Caco-2 (cell line): Measurements from ENCODE around the gene BRIP1. TPM values are rescaled to one million over a fixed set of nuclear protein-coding genes. Genes with fewer than 3 reads are reported as not detected.
A peak's percentile ranks its signal among the peaks of the same experiment; 100 is the strongest.

Source experiments
- BruUV-seq: library from RNA; stranded (reverse); fragments of 400-500 nt; replicated peaks from 2 replicates; lab custom pipeline; 2021; lab: Mats Ljungman, UMichigan
- CTCF ChIA-PET: fragments of 300-600 bp; sonication (Branson Sonifier 250); formaldehyde crosslinking; loops from one replicate; lab custom pipeline; 2022; ENCODE audit warnings: antibody characterized with exemption; lab: Charles Lee
- POLR2A ChIA-PET: fragments of 300-600 bp; sonication (Branson Sonifier 250); formaldehyde crosslinking; loops from one replicate; lab custom pipeline; 2022; ENCODE audit warnings: antibody characterized with exemption; lab: Charles Lee
- DNase-seq, 2 experiments: peaks; one replicate each; pipeline versions ENCODE4 v3.0.0 to v3.0.0-alpha.2; 2020 to 2022
- H3K27me3 ChIP-seq: replicated peaks from 2 replicates; pipeline ENCODE4 v1.6.0; 2011; ENCODE audit warnings: low read length; ENCODE audit not compliant: control insufficient read depth, insufficient read depth
- H3K36me3 ChIP-seq: 2 replicates; pipeline ENCODE4 v1.5.1; 2011; ENCODE audit warnings: low read length; ENCODE audit not compliant: control insufficient read depth, insufficient read depth
- H3K4me1 ChIP-seq: fragments of 250-450 bp; sonication (Bioruptor Pico); 2 replicates; pipeline ENCODE4 v1.5.1; 2020; ENCODE audit warnings: mild to moderate bottlenecking
- H3K4me3 ChIP-seq: 2 replicates; pipeline ENCODE4 v1.5.1; 2011; ENCODE audit warnings: low read depth, mild to moderate bottlenecking, control low read depth, low read length
- H3K9me3 ChIP-seq: fragments of 250-450 bp; sonication (Bioruptor Pico); 2 replicates; pipeline ENCODE4 v1.5.1; 2020; ENCODE audit warnings: mild to moderate bottlenecking, moderate library complexity
- H3K27ac Mint-ChIP-seq: one replicate; pipeline ENCODE4 v1.8.0; 2022; ENCODE audit warnings: mixed read lengths; ENCODE audit not compliant: unreplicated experiment
- H3K27me3 Mint-ChIP-seq: one replicate; pipeline ENCODE4 v1.8.0; 2022; ENCODE audit warnings: mixed read lengths; ENCODE audit not compliant: insufficient read depth, unreplicated experiment
- H3K36me3 Mint-ChIP-seq: one replicate; pipeline ENCODE4 v1.8.0; 2022; ENCODE audit warnings: mild to moderate bottlenecking, mixed read lengths; ENCODE audit not compliant: insufficient read depth, unreplicated experiment
- H3K4me1 Mint-ChIP-seq: one replicate; pipeline ENCODE4 v1.8.0; 2022; ENCODE audit warnings: low read depth, mixed read lengths; ENCODE audit not compliant: unreplicated experiment
- H3K4me3 Mint-ChIP-seq: one replicate; pipeline ENCODE4 v1.8.0; 2022; ENCODE audit warnings: mild to moderate bottlenecking, moderate library complexity, mixed read lengths; ENCODE audit not compliant: unreplicated experiment
- H3K9me3 Mint-ChIP-seq: one replicate; pipeline ENCODE4 v1.8.0; 2022; ENCODE audit warnings: mixed read lengths; ENCODE audit not compliant: unreplicated experiment
- CTCF ChIP-seq, 2 experiments: fragments of 200-600 bp in 1 of 2; IDR thresholded peaks; 1 replicate in 1 of 2; 2 replicates in 1 of 2; pipeline versions ENCODE4 v1.5.1 to v1.8.0; 2011 to 2022; ENCODE audit warnings: antibody characterized with exemption in 1 of 2, control low read depth in 1 of 2, inconsistent platforms in 1 of 2, low read depth in 1 of 2, low read length in 1 of 2, mild to moderate bottlenecking in 1 of 2, moderate library complexity in 1 of 2; ENCODE audit not compliant: insufficient read depth in 1 of 2, severe bottlenecking in 1 of 2, unreplicated experiment in 1 of 2
- intact Hi-C: fragments of 100-400 bp; cut with micrococcal nuclease; formaldehyde crosslinking; loops from one replicate; pipeline ENCODE4 v1.10.0; 2022; ENCODE audit not compliant: unreplicated experiment
- total RNA-seq: library from RNA; stranded (reverse); gene quantifications from 2 replicates; pipeline ENCODE4 v1.2.3, GENCODE V29; 2022

BRIP1 gene
- total RNA-seq, 1 experiment from 2014 or later, result 18.3 TPM

- Mint-ChIP-seq H3K9me3 (peaks cover 6% of the 10 kb centered on the region), H3K36me3 (peaks cover 16% of the 10 kb centered on the region), H3K4me1 (no peaks in the 10 kb centered on the region), H3K27ac (no peak overlapping the region), H3K27me3 (no peaks in the 10 kb centered on the region), H3K4me3 (no peak overlapping the region)
- H3K36me3 ChIP-seq, result no peaks in the 10 kb centered on the region
- BruUV-seq, result no TSS peak
- no peak overlapping the region for H3K4me3 ChIP-seq
- H3K4me1 ChIP-seq, result peaks cover 4% of the 10 kb centered on the region; the same call in 1 of the 2 replicates
- H3K9me3 ChIP-seq, result no peaks in the 10 kb centered on the region
- TF ChIP-seq CTCF (IDR thresholded peaks at IDR 0.05; ENCODE audit: insufficient read depth in 1 of 2, low read depth in 1 of 2, low read length in 1 of 2, severe bottlenecking in 1 of 2, unreplicated experiment in 1 of 2), result no peak
- intact Hi-C loops, result no loop called here
- CTCF ChIA-PET, result interaction anchor here (0.6 kb wide), 1 partner anchor 277 kb away, joined by 3 read pairs; no protein-coding TSS in a partner anchor
- H3K27me3 ChIP-seq, result no peaks in the 10 kb centered on the region
- peak in 1 of 2 experiments; percentile 18 for DNase-seq
- POLR2A ChIA-PET, result interaction anchor here (0.6 kb wide), 1 partner anchor 56 kb away, joined by 4 read pairs; no protein-coding TSS in a partner anchor
Observed at GRCh38 chr17:61833536-61834193, 29.7 kb downstream of the BRIP1 start.

GRCh38 chr17:61832463-61832862, 30.9 kb downstream of the BRIP1 start:
- intact Hi-C loops, result no loop called here
- no peak overlapping the region for H3K27ac Mint-ChIP-seq

DNA sequence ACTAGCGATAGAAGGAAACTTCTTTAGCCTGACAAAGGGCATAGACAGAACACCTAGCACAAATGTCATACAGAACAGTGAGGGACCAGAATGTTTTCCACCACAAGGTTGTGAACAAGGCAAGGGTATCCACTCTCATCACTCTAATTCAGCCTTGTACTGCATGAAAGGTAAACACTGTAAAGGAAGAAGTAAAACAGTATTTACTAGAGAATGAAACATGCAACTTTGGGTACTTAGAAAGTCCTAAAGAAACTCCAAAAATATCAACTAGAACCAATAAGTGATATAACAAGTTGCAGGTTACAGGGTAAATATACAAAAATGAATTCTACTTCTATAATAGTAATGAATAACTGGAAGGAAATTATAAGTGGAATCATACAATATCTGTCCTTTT, 32.2 kb downstream of the BRIP1 start:
- peaks cover 4% of the 10 kb centered on the region; the same call in 1 of the 2 replicates for H3K4me1 ChIP-seq
- no peak for TF ChIP-seq CTCF (IDR thresholded peaks at IDR 0.05; ENCODE audit: insufficient read depth in 1 of 2, low read depth in 1 of 2, low read length in 1 of 2, severe bottlenecking in 1 of 2, unreplicated experiment in 1 of 2)
- H3K36me3 ChIP-seq, result no peaks in the 10 kb centered on the region
- no peaks in the 10 kb centered on the region for H3K27me3 ChIP-seq
- no peak overlapping the region for H3K4me3 ChIP-seq
- intact Hi-C loops, result no loop called here
- H3K36me3 Mint-ChIP-seq, result peaks cover 37% of the 10 kb centered on the region
- H3K4me1 Mint-ChIP-seq, result no peaks in the 10 kb centered on the region
- no peak overlapping the region for H3K4me3 Mint-ChIP-seq
- peaks cover 19% of the 10 kb centered on the region for H3K9me3 Mint-ChIP-seq
- ChIA-PET CTCF (no interaction called here), POLR2A (no interaction called here)
- no peaks in the 10 kb centered on the region for H3K9me3 ChIP-seq
- H3K27me3 Mint-ChIP-seq, result no peaks in the 10 kb centered on the region
- DNase-seq, result no peak
- no TSS peak for BruUV-seq
- H3K27ac Mint-ChIP-seq, result no peak overlapping the region

More at GRCh38 chr17:61832463-61832862, 30.9 kb downstream of the BRIP1 start:
- H3K9me3 ChIP-seq, result no peaks in the 10 kb centered on the region
- Mint-ChIP-seq H3K9me3 (peaks cover 18% of the 10 kb centered on the region), H3K4me3 (no peak overlapping the region), H3K27me3 (no peaks in the 10 kb centered on the region), H3K4me1 (no peaks in the 10 kb centered on the region), H3K36me3 (peaks cover 23% of the 10 kb centered on the region)
- peaks cover 4% of the 10 kb centered on the region; the same call in 1 of the 2 replicates for H3K4me1 ChIP-seq
- no peaks in the 10 kb centered on the region for H3K27me3 ChIP-seq
- no peak for TF ChIP-seq CTCF (IDR thresholded peaks at IDR 0.05; ENCODE audit: insufficient read depth in 1 of 2, low read depth in 1 of 2, low read length in 1 of 2, severe bottlenecking in 1 of 2, unreplicated experiment in 1 of 2)
- POLR2A ChIA-PET, result no interaction called here
- no peak for DNase-seq
- no TSS peak for BruUV-seq
- H3K36me3 ChIP-seq, result no peaks in the 10 kb centered on the region
- CTCF ChIA-PET, result no interaction called here
- no peak overlapping the region for H3K4me3 ChIP-seq
